GM18507 (cell line): ENCODE measurements around the gene GJA9.
A peak's percentile ranks its signal among the peaks of the same experiment; 100 is the strongest.

ENCODE experiments used
- DNase-seq: peaks from one replicate; pipeline ENCODE4 v3.0.0; 2011; ENCODE audit warnings: low read depth; ENCODE audit not compliant: insufficient read length; ENCODE audit errors: extremely low spot score
- FAIRE-seq: peaks from 2 replicates; lab custom pipeline; 2011; peaks lifted over from hg19 to GRCh38; lab: Jason Lieb, UNC

GJA9 gene

DNA sequence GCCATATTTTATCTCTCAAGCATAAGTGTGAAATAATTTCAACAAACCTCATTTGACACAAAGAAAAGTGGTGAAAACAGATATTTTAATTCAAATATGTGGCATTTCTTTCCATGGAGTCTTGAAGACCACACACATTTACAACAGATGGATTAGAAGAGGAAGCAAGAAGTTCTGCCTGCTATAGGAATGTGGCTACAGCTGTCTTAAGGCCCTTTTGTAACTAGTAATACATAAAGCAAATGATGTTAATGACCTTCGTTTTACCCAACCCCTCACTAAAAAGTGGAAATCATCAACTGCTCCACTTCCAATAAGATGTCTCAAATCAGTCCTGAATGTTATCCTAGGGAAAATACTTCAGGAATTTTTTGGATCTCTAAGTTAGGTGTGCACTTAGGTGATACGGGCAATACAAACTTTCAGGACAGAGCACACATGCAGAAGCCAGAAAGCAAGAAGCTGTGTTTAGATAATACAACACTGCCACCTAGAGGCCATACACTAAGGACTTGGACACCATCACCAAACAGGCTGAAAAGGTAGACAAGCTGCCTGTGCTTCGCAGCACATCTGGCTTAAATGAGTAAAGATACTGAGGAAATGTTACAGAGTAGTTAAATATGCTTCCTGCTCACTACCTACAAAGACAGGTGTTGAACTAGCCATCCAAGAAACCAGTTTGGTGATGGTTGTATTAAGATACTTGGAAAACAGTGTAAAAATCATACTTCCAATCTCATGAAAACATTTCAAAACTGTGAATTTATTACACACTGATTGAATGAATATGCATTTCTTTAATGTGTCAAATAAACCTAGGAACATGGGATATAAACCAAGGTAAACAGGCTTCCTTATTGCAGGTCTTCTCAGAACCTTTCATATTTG, 46.2 kb downstream of the GJA9 start:
- DNase-seq = peak; percentile 45
- peak; percentile 86 for FAIRE-seq

DNA sequence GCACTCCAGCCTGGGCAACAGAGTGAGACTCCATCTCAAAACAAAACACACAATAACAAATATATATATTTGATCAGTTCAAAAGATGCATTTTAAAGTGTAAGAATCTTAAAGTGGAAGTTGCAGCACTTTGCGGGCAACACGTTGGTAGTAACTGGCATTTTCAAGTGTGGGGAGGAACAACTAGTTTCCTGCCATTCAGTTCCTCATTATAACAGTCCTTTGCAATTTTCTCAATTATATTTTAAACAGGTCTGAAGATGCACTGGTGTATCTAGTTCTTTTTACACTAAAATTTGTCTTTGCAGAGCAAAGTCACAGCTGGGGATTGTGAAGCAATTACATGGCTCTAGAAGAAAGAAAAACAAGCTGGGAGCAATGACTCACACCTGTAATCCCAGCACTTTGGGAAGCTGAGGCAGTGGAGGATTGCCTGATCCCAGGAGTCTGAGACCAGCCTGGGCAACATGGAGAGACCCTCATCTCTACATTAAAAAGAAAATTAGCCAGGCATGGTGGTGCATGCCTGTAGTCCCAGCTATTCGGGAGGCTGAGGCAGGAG, 47.1 kb downstream of the GJA9 start:
- FAIRE-seq = no peak
- no peak for DNase-seq

DNA sequence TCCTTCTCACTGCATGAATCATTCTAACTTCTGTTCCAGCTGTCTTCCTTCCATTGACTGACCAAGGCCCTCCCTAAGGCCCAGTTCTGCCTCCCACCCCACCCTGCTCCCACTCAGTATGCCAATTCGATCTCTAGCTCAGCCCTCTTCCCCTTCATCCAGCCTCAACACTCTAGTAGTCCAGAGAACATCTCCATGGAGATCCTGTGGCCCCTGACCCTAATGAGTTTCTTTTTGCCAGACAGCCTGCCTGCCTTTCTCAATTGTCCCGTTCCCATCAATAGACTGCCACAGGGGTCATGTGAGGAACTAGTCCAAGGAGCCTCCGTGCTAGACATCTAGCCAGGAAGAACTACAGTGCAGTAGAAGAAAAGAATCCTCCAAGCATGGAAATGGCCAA, 48.2 kb downstream of the GJA9 start:
- no peak for FAIRE-seq
- DNase-seq = no peak

GRCh38 chr1:38832370-38832734, 49.0 kb downstream of the GJA9 start:
- no peak for FAIRE-seq

DNA sequence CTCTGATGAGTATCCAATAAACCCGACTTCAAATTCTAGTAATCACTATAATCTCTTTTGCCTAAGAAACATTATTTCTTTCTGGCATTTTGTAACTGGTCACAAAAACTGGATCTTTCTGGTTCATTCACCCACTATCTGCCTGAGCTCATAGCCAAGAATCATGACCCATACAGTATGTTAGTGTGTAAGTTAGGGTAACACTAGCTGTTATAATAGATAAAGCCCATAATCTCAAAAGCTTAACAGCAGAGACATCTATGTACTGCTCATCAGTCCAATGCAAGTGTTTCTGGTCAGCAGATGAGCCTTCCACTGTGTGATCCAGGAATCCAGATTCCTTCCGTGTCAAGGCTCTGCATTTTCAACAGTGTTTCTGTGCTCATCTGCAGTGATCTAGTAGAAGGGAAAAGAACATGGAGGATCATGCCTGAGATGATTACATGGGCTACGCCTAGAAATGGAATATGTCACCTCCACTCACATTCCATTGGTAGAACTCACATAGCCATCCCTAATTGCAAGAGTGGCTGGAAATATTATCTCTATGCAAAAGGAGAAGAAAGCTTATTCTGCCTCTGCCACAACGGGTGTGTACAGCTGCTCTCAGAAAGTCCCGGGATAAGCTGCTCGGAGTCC, 49.5 kb downstream of the GJA9 start:
- DNase-seq (no peak), FAIRE-seq (no peak)

More at GRCh38 chr1:38832370-38832734, 49.0 kb downstream of the GJA9 start:
- DNase-seq = no peak

- no peak for DNase-seq
- FAIRE-seq = no peak
Measured at GRCh38 chr1:38829368-38829767, 52.0 kb downstream of the GJA9 start.

- FAIRE-seq (no peak), DNase-seq (no peak)
Measured at GRCh38 chr1:38827318-38827717, 54.1 kb downstream of the GJA9 start.

DNA sequence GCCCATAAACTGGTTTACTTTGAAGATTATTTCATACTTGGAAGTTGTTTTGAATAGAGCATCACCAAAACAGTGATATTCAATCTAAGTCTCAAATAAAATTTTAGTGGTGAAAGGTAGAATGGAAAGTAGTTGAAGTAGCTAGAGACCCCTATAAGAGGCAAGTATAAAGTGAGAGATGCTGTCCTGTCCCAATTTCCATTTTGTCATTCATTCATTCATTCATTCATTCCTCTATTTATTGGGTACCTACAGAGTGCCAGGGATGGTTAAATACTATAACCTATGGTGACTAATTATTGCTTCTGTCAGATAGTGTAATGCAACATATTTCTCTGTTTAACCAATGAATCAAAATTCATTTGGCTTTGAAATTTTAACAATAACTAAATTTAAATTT, 54.5 kb downstream of the GJA9 start:
- FAIRE-seq = no peak
- no peak for DNase-seq

- FAIRE-seq = no peak
- DNase-seq = no peak
Measured at GRCh38 chr1:38826262-38826661, 55.1 kb downstream of the GJA9 start.
